ENCODE measurements around the gene CREBL2. TPM values are rescaled to one million over a fixed set of nuclear protein-coding genes. Genes with fewer than 3 reads are reported as not detected.
"Not testable (repeated sequence)": the region's sequence is repeated elsewhere in the genome, so short reads cannot be mapped to it uniquely, and the experiment has no call there.

CREBL2 gene
- total and polyA plus RNA-seq, 2 donors (not counting 1 experiment from before 2014, with no cell fraction given): 6.5 to 22.1 TPM

DNA sequence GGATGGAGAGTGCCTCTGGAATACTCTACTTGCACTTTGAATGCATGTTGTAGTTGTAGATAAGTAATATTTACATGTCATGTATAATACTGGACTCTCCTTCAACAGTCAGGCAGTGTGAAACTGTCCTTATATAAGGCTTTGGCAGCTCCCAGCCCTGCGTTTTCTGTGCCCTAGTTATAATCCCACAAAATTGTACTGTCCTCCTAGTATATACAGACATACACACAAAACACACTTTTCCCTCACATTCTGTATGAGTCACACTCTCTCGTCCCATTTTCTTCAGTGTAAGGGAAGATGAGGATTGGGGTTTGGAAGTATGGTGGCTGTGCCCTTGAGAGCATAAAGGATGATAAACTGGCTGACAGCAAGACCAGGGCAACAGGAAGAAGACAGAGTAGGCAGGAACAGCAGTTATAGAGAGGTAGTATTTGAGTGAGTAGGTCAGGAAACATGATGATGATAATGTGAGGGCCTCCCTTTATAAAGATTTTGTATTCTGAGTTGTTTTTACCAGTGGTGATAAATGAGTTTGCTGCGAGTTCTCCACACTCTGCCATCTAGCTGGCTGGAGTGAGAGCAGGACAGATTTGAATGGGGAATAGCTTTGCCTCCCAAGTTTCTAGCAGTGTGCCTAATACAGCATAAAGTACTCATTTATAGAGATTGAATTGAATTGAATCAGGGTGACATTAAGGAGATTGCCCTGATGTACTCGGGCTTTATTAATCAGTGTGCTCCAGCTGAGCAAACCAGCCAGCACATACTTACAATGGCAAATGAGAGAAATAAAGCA, 5.0 kb downstream of the CREBL2 start:
- no peak for DNase-seq
- ATAC-seq (ENCODE audit: low read depth): no peak
- Histone ChIP-seq H3K4me2 (replicated peaks; ENCODE audit: low read depth, low read length, poor library complexity, severe bottlenecking) (no peak overlapping the region), H3K27me3 (replicated peaks in 1 of 4; ENCODE audit: control extremely low read depth in 1 of 4, control insufficient read depth in 3 of 4, insufficient read depth in 4 of 4, low read length in 3 of 4) (no peaks in the 10 kb centered on the region), H4K20me1 (ENCODE audit: control insufficient read depth, insufficient read depth, low read length, poor library complexity, severe bottlenecking) (no peaks in the 10 kb centered on the region), H2AFZ (ENCODE audit: insufficient read depth, low read depth, low read length, poor library complexity, severe bottlenecking) (no peak overlapping the region), H3K79me2 (ENCODE audit: control insufficient read depth, insufficient read depth, low read length) (peaks cover 55% of the 10 kb centered on the region), H3K9ac (ENCODE audit: low read length) (no peak overlapping the region), H3K4me1 (ENCODE audit: control insufficient read depth in 2 of 2, insufficient read depth in 2 of 2, low read length in 2 of 2) (peaks cover 10 to 15% of the 10 kb centered on the region in 2 donors), H3K9me3 (ENCODE audit: control extremely low read depth in 1 of 3, control insufficient read depth in 2 of 3, insufficient read depth in 1 of 3, low read length in 2 of 3) (no peaks in the 10 kb centered on the region), H3K4me3 (ENCODE audit: control extremely low read depth in 1 of 5, extremely low read depth in 1 of 5, insufficient read depth in 1 of 5, low read depth in 2 of 5, low read length in 4 of 5) (no peak overlapping the region), H3K27ac (ENCODE audit: low read length in 2 of 2) (no peak overlapping the region), H3K36me3 (replicated peaks in 1 of 2; ENCODE audit: control extremely low read depth in 1 of 2, control insufficient read depth in 1 of 2, extremely low read depth in 1 of 2, insufficient read depth in 2 of 2, low read length in 1 of 2) (peaks cover 0 to 4% of the 10 kb centered on the region in 2 experiments)
- Mint-ChIP-seq H3K27me3 (no peaks in the 10 kb centered on the region), H3K27ac (no peak overlapping the region), H3K9me3 (ENCODE audit: insufficient read depth) (no peaks in the 10 kb centered on the region), H3K4me1 (peaks cover 27% of the 10 kb centered on the region), H3K4me3 (no peak overlapping the region)
- WGBS (ENCODE audit: insufficient coverage): 100% methylated on average over 2 of the region's 4 CpGs
- ChIA-PET CTCF (interaction anchor here (1.5 kb wide), 1 partner anchor 240 kb away, joined by 4 read pairs; no protein-coding TSS in a partner anchor), POLR2A (interaction anchor here (0.6 kb wide), 1 partner anchor 81 kb away, joined by 7 read pairs; no protein-coding TSS in a partner anchor)
- intact Hi-C loops (cut with micrococcal nuclease): no loop called here
- no peak for TF ChIP-seq EZH2 (IDR thresholded peaks at IDR 0.05; ENCODE audit: borderline replicate concordance, insufficient read depth, low read depth, low read length, poor library complexity, severe bottlenecking)
- TF ChIP-seq, protein P1, sequence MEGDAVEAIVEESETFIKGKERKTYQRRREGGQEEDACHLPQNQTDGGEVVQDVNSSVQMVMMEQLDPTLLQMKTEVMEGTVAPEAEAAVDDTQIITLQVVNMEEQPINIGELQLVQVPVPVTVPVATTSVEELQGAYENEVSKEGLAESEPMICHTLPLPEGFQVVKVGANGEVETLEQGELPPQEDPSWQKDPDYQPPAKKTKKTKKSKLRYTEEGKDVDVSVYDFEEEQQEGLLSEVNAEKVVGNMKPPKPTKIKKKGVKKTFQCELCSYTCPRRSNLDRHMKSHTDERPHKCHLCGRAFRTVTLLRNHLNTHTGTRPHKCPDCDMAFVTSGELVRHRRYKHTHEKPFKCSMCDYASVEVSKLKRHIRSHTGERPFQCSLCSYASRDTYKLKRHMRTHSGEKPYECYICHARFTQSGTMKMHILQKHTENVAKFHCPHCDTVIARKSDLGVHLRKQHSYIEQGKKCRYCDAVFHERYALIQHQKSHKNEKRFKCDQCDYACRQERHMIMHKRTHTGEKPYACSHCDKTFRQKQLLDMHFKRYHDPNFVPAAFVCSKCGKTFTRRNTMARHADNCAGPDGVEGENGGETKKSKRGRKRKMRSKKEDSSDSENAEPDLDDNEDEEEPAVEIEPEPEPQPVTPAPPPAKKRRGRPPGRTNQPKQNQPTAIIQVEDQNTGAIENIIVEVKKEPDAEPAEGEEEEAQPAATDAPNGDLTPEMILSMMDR (IDR thresholded peaks at IDR 0.05): no peak

DNA sequence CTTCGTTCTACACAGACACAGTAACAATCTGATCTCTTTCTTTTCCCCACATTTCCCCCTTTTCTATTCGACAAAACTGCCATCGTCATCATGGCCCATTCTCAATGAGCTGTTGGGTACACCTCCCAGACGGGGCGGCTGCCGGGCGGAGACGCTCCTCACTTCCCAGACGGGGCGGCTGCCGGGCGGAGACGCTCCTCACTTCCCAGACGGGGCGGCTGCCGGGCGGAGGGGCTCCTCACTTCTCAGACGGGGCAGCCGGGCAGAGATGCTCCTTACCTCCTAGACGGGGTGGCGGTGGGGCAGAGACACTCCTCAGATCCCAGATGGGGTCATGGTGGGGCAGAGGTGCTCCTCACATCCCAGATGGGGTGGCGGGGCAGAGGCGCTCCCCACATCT, 6.4 kb downstream of the CREBL2 start:
- H3K4me3 Mint-ChIP-seq; H3K27ac Mint-ChIP-seq; H3K4me3 ChIP-seq (ENCODE audit: control extremely low read depth in 1 of 5, extremely low read depth in 1 of 5, insufficient read depth in 1 of 5, low read depth in 2 of 5, low read length in 4 of 5); CTCF ChIA-PET; H2AFZ ChIP-seq (ENCODE audit: insufficient read depth, low read depth, low read length, poor library complexity, severe bottlenecking); H3K4me2 ChIP-seq (replicated peaks; ENCODE audit: low read depth, low read length, poor library complexity, severe bottlenecking); H4K20me1 ChIP-seq (ENCODE audit: control insufficient read depth, insufficient read depth, low read length, poor library complexity, severe bottlenecking); H3K4me1 ChIP-seq (ENCODE audit: control insufficient read depth in 2 of 2, insufficient read depth in 2 of 2, low read length in 2 of 2); DNase-seq; intact Hi-C loops (cut with micrococcal nuclease); H3K27me3 ChIP-seq (replicated peaks in 1 of 4; ENCODE audit: control extremely low read depth in 1 of 4, control insufficient read depth in 3 of 4, insufficient read depth in 4 of 4, low read length in 3 of 4); H3K9me3 Mint-ChIP-seq (ENCODE audit: insufficient read depth); H3K27me3 Mint-ChIP-seq; H3K9ac ChIP-seq (ENCODE audit: low read length); ATAC-seq (ENCODE audit: low read depth); H3K36me3 ChIP-seq (replicated peaks in 1 of 2; ENCODE audit: control extremely low read depth in 1 of 2, control insufficient read depth in 1 of 2, extremely low read depth in 1 of 2, insufficient read depth in 2 of 2, low read length in 1 of 2); POLR2A ChIA-PET; H3K27ac ChIP-seq (ENCODE audit: low read length in 2 of 2); H3K9me3 ChIP-seq (ENCODE audit: control extremely low read depth in 1 of 3, control insufficient read depth in 2 of 3, insufficient read depth in 1 of 3, low read length in 2 of 3): not testable (repeated sequence)
- peaks cover 27% of the 10 kb centered on the region for H3K4me1 Mint-ChIP-seq
- H3K79me2 ChIP-seq (ENCODE audit: control insufficient read depth, insufficient read depth, low read length): peaks cover 51% of the 10 kb centered on the region
- 99% methylated on average over 16 of the region's 23 CpGs for WGBS (ENCODE audit: insufficient coverage)
